PC-3 (cell line): Measurements from ENCODE around the gene CIITA. TPM values are rescaled to one million over a fixed set of nuclear protein-coding genes. Genes with fewer than 3 reads are reported as not detected.
A peak's percentile ranks its signal among the peaks of the same experiment; 100 is the strongest.

Experiments used
- ATAC-seq: fragments of 200-7000 bp; cut with Tn5 transposase; 2 replicates; pipeline ENCODE4 v1.9.1; 2020; ENCODE audit warnings: mild to moderate bottlenecking, moderate library complexity
- BruUV-seq: library from RNA; stranded (reverse); fragments of 400-500 nt; replicated peaks from 2 replicates; lab custom pipeline; 2021; lab: Mats Ljungman, UMichigan
- CTCF ChIA-PET: fragments of 300-600 bp; sonication (Branson Sonifier 250); formaldehyde crosslinking; loops from one replicate; lab custom pipeline; 2022; ENCODE audit warnings: antibody characterized with exemption; lab: Charles Lee
- POLR2A ChIA-PET: fragments of 300-600 bp; sonication (Branson Sonifier 250); formaldehyde crosslinking; loops from one replicate; lab custom pipeline; 2022; ENCODE audit warnings: antibody characterized with exemption; ENCODE audit not compliant: unreplicated experiment; lab: Charles Lee
- DNase-seq: peaks from one replicate; pipeline ENCODE4 v3.0.0-alpha.2; 2015
- H2AFZ ChIP-seq: fragments of 300-600 bp; sonication (generic); 2 replicates; pipeline ENCODE4 v1.6.0; 2016; ENCODE audit warnings: antibody characterized with exemption, low read length
- H3F3A ChIP-seq: fragments of 300-600 bp; sonication (generic); one replicate; pipeline ENCODE4 v1.6.0; 2017; ENCODE audit warnings: antibody characterized with exemption, low read length, control low read depth, mild to moderate bottlenecking; ENCODE audit not compliant: unreplicated experiment
- H3K27ac ChIP-seq: fragments of 300-600 bp; sonication (generic); 2 replicates; pipeline ENCODE4 v1.5.1; 2016; ENCODE audit warnings: mild to moderate bottlenecking, low read length
- H3K27me3 ChIP-seq: fragments of 300-600 bp; sonication (generic); 2 replicates; pipeline ENCODE4 v1.6.1; 2016; ENCODE audit warnings: low read length, mixed read lengths
- H3K36me3 ChIP-seq: fragments of 300-600 bp; sonication (generic); 2 replicates; pipeline ENCODE4 v1.6.1; 2016; ENCODE audit warnings: low read depth, mixed run types, low read length, mixed read lengths
- H3K4me1 ChIP-seq: fragments of 300-600 bp; sonication (generic); 2 replicates; pipeline ENCODE4 v1.5.1; 2016; ENCODE audit warnings: low read length; ENCODE audit not compliant: insufficient read depth
- H3K4me2 ChIP-seq: fragments of 300-600 bp; sonication (generic); 2 replicates; pipeline ENCODE4 v1.6.0; 2016; ENCODE audit warnings: low read length
- H3K4me3 ChIP-seq: fragments of 300-600 bp; sonication (generic); 2 replicates; pipeline ENCODE4 v1.5.1; 2016; ENCODE audit warnings: mild to moderate bottlenecking, low read length, mixed read lengths
- H3K79me2 ChIP-seq: fragments of 300-600 bp; sonication (generic); 2 replicates; pipeline ENCODE4 v1.6.1; 2017; ENCODE audit warnings: low read length, mixed read lengths
- H3K9ac ChIP-seq: fragments of 300-600 bp; sonication (generic); 2 replicates; pipeline ENCODE4 v1.6.0; 2016; ENCODE audit warnings: mild to moderate bottlenecking, low read length
- H3K9me2 ChIP-seq: fragments of 300-600 bp; sonication (generic); replicated peaks from 2 replicates; pipeline ENCODE4 v1.6.1; 2016; ENCODE audit warnings: mixed run types, low read length, mixed read lengths
- H3K9me3 ChIP-seq: fragments of 300-600 bp; sonication (generic); 2 replicates; pipeline ENCODE4 v1.6.1; 2016; ENCODE audit warnings: low read length, mixed read lengths
- H4K20me1 ChIP-seq: fragments of 300-600 bp; sonication (generic); 2 replicates; pipeline ENCODE4 v1.6.1; 2016; ENCODE audit warnings: low read length, mixed read lengths
- EZH2 ChIP-seq: fragments of 300-600 bp; sonication (generic); IDR thresholded peaks from one replicate; pipeline ENCODE4 v1.6.1; 2017; ENCODE audit warnings: antibody characterized with exemption, mild to moderate bottlenecking, low read length; ENCODE audit not compliant: unreplicated experiment
- EZH2phosphoT487 ChIP-seq: fragments of 300-600 bp; sonication (generic); IDR thresholded peaks from 2 replicates; pipeline ENCODE4 v1.6.1; 2018; ENCODE audit warnings: mild to moderate bottlenecking, antibody characterized with exemption, low read length, borderline replicate concordance
- intact Hi-C: fragments of 100-400 bp; cut with micrococcal nuclease; formaldehyde crosslinking; loops from 2 replicates; pipeline ENCODE4 v1.9.0; 2023
- total RNA-seq: library from RNA; depleted of rRNA; stranded (reverse); fragments of >200 nt; gene quantifications from 2 replicates; pipeline ENCODE4 v1.2.3, GENCODE V29; 2014
- TF ChIP-seq, protein P1 (sequence below): fragments of 300-600 bp; sonication (generic); conservative IDR thresholded peaks from 2 replicates; pipeline ENCODE4 v1.5.1; 2017; ENCODE audit warnings: antibody characterized with exemption, low read depth, mild to moderate bottlenecking, low read length

CIITA gene
- total RNA-seq, 1 experiment from 2014 or later = not detected

DNA sequence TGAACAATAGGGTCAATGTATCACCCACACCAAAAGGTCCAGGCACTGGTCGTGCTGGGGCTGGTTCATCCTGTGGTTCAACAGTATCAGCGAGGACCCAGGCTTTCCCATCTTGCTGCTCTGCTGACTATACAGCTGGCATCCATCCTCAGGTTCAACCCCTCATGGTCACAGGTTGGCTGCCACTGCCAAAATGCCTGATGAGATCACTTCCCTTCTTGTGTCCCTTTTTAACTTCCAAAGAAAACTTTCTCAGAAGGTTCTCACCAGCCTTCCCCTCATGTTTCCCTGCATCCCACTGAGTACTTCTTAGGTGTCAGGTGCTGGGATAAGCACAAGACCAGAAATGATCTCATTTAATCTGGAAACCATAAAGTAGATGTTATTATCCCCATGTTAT lies 93.1 kb downstream of the CIITA start:
- Histone ChIP-seq H4K20me1 (no peaks in the 10 kb centered on the region), H3K9me3 (no peaks in the 10 kb centered on the region), H3K9ac (no peak overlapping the region), H3K27ac (no peak overlapping the region), H3K9me2 (no peaks in the 10 kb centered on the region), H3K4me1 (peaks cover 7% of the 10 kb centered on the region), H2AFZ (no peak overlapping the region), H3K27me3 (no peaks in the 10 kb centered on the region), H3K79me2 (no peaks in the 10 kb centered on the region), H3F3A (no peaks in the 10 kb centered on the region), H3K4me2 (no peak overlapping the region), H3K4me3 (no peak overlapping the region), H3K36me3 (peaks cover 7% of the 10 kb centered on the region; the same call in 1 of the 2 replicates)
- no peak for ATAC-seq
- TF ChIP-seq EZH2 (no peak), EZH2phosphoT487 (no peak)
- TF ChIP-seq, protein P1, sequence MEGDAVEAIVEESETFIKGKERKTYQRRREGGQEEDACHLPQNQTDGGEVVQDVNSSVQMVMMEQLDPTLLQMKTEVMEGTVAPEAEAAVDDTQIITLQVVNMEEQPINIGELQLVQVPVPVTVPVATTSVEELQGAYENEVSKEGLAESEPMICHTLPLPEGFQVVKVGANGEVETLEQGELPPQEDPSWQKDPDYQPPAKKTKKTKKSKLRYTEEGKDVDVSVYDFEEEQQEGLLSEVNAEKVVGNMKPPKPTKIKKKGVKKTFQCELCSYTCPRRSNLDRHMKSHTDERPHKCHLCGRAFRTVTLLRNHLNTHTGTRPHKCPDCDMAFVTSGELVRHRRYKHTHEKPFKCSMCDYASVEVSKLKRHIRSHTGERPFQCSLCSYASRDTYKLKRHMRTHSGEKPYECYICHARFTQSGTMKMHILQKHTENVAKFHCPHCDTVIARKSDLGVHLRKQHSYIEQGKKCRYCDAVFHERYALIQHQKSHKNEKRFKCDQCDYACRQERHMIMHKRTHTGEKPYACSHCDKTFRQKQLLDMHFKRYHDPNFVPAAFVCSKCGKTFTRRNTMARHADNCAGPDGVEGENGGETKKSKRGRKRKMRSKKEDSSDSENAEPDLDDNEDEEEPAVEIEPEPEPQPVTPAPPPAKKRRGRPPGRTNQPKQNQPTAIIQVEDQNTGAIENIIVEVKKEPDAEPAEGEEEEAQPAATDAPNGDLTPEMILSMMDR = no peak
- ChIA-PET CTCF (no interaction called here), POLR2A (interaction anchor here (0.6 kb wide), 1 partner anchor 276 kb away, joined by 6 read pairs; no protein-coding TSS in a partner anchor)
- no TSS peak for BruUV-seq
- intact Hi-C loops = no loop called here
- DNase-seq = no peak

DNA sequence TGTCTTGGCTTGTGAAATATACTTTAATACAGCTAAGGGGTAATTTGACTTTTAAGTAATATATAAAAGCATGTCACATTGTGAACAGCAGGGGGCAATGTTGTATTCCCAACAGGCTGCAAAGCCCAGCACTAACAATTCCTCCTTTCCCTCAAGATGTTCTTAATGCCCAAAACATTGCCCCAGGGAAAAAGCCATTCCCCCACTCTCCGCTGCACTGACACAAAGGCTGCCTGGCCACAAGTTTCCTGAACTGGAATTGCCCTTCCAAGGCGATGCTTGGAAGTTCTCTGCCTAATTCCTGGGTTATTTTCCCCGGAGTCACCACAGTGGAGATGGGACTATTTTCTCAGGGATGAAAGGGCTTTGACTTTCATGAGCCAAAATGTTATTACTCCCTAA lies 94.6 kb downstream of the CIITA start:
- peaks cover 7% of the 10 kb centered on the region; the same call in 1 of the 2 replicates for H3K36me3 ChIP-seq
- no peak for TF ChIP-seq EZH2phosphoT487
- TF ChIP-seq, protein P1 = peak; percentile 73

More for the DNA sequence above, 94.6 kb downstream of the CIITA start:
- Histone ChIP-seq H3K27me3 (no peaks in the 10 kb centered on the region), H3K9me3 (no peaks in the 10 kb centered on the region), H3K79me2 (no peaks in the 10 kb centered on the region), H2AFZ (no peak overlapping the region), H3K9ac (no peak overlapping the region), H3K4me1 (peaks cover 7% of the 10 kb centered on the region), H3K4me3 (no peak overlapping the region), H3K9me2 (no peaks in the 10 kb centered on the region), H3K27ac (peak overlapping the region; percentile 23; the same call in 1 of the 2 replicates), H3K4me2 (peak overlapping the region; percentile 34; the same call in 1 of the 2 replicates), H3F3A (no peaks in the 10 kb centered on the region), H4K20me1 (no peaks in the 10 kb centered on the region)
- BruUV-seq = no TSS peak
- ChIA-PET POLR2A (interaction anchor here (0.6 to 1.0 kb wide), 2 partner anchors 8 to 285 kb away, joined by 3 to 4 read pairs; partner anchors contain the start of gene SOCS1), CTCF (interaction anchor here (0.7 to 1.0 kb wide), 3 partner anchors 284 to 377 kb away, joined by 3 to 25 read pairs (median 7); partner anchors contain the start of gene SOCS1)
- ATAC-seq (peak; percentile 53), DNase-seq (peak; percentile 80)
- intact Hi-C loops = loop anchor here (1.0 kb wide), 1 partner anchor 286 kb away; no protein-coding TSS in a partner anchor
